ENCODE results near the gene CEP192.

GRCh38 chr18:13120255-13120654 lies 129.1 kb downstream of the CEP192 start:
- TF ChIP-seq CTCF (IDR thresholded peaks at IDR 0.05) (no peak), POLR2A (IDR thresholded peaks at IDR 0.05) (no peak), POLR2AphosphoS5 (IDR thresholded peaks at IDR 0.05; ENCODE audit: insufficient read depth in 1 of 2, low read depth in 1 of 2) (no peak)

Measured in vagina (tissue), 2 donors.